NK-92 (cell line): Measurements from ENCODE around the gene RBP7.

Experiments
- DNase-seq: peaks from one replicate; lab custom pipeline; 2025; ENCODE audit not compliant: unreplicated experiment; lab: John Stamatoyannopoulos, UW

Gene RBP7

DNA sequence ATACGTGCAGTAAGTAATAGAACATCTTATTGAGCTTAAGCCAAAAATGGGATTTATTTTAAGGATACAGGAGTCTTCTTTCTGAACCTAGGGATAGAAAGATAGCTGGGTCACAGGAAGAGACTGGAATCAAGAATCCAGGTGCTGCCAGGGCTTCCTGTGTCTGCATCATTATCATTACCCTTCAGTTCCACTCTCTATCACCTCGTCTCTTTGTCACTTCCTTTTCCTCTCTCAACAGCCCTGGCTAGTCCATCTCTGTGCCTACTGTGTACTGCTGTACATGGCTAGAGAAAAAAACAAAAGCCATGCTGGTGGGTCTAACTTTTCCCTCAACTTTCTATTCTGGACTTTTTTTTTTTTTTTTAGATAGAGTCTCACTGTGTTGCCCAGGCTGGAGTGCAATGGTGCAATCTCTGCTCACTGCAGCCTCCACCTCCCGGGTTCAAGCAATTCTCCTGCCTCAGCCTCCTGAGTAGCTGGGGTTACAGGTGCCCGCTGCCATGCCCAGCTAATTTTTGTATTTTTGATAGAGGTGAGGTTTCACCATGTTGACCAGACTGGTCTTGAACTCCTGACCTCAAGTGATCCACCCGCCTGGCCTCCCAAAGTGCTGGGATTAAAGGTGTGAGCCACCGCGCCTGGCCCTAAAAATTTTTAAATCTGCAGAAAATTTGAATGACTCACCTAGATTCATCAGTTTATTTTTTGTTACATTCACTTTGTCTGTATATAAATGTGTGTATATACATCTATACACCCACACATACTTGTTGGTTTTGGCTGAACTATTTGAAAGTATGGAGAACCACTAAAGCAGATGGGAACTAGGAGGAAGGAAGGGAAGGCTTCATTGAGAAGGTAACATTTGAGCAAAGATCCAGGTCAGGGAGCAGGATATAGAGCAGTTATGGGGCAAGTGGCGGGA, 67.7 kb downstream of the RBP7 start:
- no peak for DNase-seq

DNA sequence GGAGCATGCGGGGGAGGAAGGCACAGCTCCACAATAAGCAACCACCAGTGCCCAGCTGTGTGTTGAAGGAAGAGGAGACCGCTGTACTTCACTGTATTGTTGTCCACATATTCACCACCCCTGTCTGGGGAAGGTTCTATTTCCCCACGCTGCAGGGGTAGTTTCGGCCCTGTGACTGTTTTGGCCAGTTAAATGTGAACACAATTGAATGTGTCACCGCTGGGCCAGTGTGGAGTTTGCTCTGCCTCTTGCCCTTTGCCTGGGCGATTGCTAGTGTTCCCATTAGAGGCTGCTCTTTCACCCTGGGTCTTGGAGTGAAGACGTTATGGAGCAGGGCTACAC, 68.3 kb downstream of the RBP7 start:
- DNase-seq = no peak
